GM19468 (cell line): ENCODE data around the gene GCGR.
"Not testable (repeated sequence)": the region's sequence is repeated elsewhere in the genome, so short reads cannot be mapped to it uniquely, and the experiment has no call there.

Source experiments
- ATAC-seq: cut with Tn5 transposase; IDR thresholded peaks from one replicate; pipeline ENCODE4 v1.9.1; 2021; ENCODE audit warnings: mild to moderate bottlenecking, moderate library complexity, moderate number of reproducible peaks; ENCODE audit not compliant: unreplicated experiment; ENCODE audit errors: extremely low read depth

GCGR gene

GRCh38 chr17:81831957-81832607 lies 28.1 kb downstream of the GCGR start:
- ATAC-seq, result no peak

- peak; percentile 31 for ATAC-seq
These were observed 28.7 kb downstream of the GCGR start for GRCh38 chr17:81832608-81833159.

- ATAC-seq, result peak; percentile 31
These were observed 29.4 kb downstream of the GCGR start, which contains the start of gene MCRIP1 for GRCh38 chr17:81833160-81833920. TSS of gene MCRIP1 (minus strand) at chr17:81833291. CDS start at chr17:81824506, 8,785 bp downstream.

- ATAC-seq, result no peak
These were observed 30.2 kb downstream of the GCGR start for GRCh38 chr17:81833921-81834830.

- no peak for ATAC-seq
These were observed 30.9 kb downstream of the GCGR start, which contains the start of gene PPP1R27 for GRCh38 chr17:81834831-81835267. TSS of gene PPP1R27 (minus strand) at chr17:81835050. CDS start at chr17:81834953, 97 bp downstream.

- no peak for ATAC-seq
These were observed 33.7 kb downstream of the GCGR start for GRCh38 chr17:81837641-81838040.

- no peak for ATAC-seq
These were observed 34.9 kb downstream of the GCGR start for GRCh38 chr17:81838753-81839255.

GRCh38 chr17:81839301-81839700 lies 35.4 kb downstream of the GCGR start:
- no peak for ATAC-seq

GRCh38 chr17:81840059-81840458 lies 36.1 kb downstream of the GCGR start:
- not testable (repeated sequence) for ATAC-seq

- ATAC-seq, result no peak
These were observed 37.2 kb downstream of the GCGR start for GRCh38 chr17:81840826-81841778.

GRCh38 chr17:81841866-81842265 lies 37.9 kb downstream of the GCGR start:
- ATAC-seq, result no peak

- ATAC-seq, result no peak
These were observed 38.4 kb downstream of the GCGR start for GRCh38 chr17:81842378-81842724.

- no peak for ATAC-seq
These were observed 39.0 kb downstream of the GCGR start for GRCh38 chr17:81842725-81843504.

GRCh38 chr17:81843713-81844326 lies 39.9 kb downstream of the GCGR start:
- no peak for ATAC-seq

- no peak for ATAC-seq
These were observed 40.4 kb downstream of the GCGR start for GRCh38 chr17:81844327-81844851.

- no peak for ATAC-seq
These were observed 40.9 kb downstream of the GCGR start for GRCh38 chr17:81844887-81845286.

GRCh38 chr17:81845361-81845760 lies 41.4 kb downstream of the GCGR start:
- ATAC-seq, result no peak
